Neural progenitor cell (in vitro differentiated cells): ENCODE data around the gene EPHB2. TPM values are rescaled to one million over a fixed set of nuclear protein-coding genes. Genes with fewer than 3 reads are reported as not detected.

Experiments
- DNase-seq: peaks from one replicate; pipeline ENCODE4 v3.0.0-alpha.2; 2016; ENCODE audit warnings: low spot score
- H2AFZ ChIP-seq: fragments of 200-600 bp; sonication (generic); replicated peaks from 2 replicates; pipeline ENCODE4 v1.6.1; 2016; ENCODE audit warnings: antibody characterized with exemption
- H3F3A ChIP-seq: fragments of 200-600 bp; sonication (generic); 2 replicates; pipeline ENCODE4 v1.6.1; 2016; ENCODE audit warnings: antibody characterized with exemption, low read depth
- H3K27ac ChIP-seq: fragments of 200-600 bp; sonication (generic); 2 replicates; pipeline ENCODE4 v1.5.1; 2016; ENCODE audit warnings: mild to moderate bottlenecking
- H3K27me3 ChIP-seq: fragments of 200-600 bp; sonication (generic); 2 replicates; pipeline ENCODE4 v1.6.1; 2016; ENCODE audit warnings: mild to moderate bottlenecking, moderate library complexity
- H3K36me3 ChIP-seq: fragments of 200-600 bp; sonication (generic); 2 replicates; pipeline ENCODE4 v1.5.1; 2016
- H3K4me1 ChIP-seq: fragments of 200-600 bp; sonication (generic); 2 replicates; pipeline ENCODE4 v1.6.1; 2016; ENCODE audit warnings: mixed run types
- H3K4me2 ChIP-seq: fragments of 200-600 bp; sonication (generic); 2 replicates; pipeline ENCODE4 v1.6.1; 2016
- H3K4me3 ChIP-seq: fragments of 200-600 bp; sonication (generic); 2 replicates; pipeline ENCODE4 v1.5.1; 2016
- H3K79me2 ChIP-seq: fragments of 200-600 bp; sonication (generic); 2 replicates; pipeline ENCODE4 v1.6.1; 2016; ENCODE audit warnings: low read depth
- H3K9ac ChIP-seq: fragments of 200-600 bp; sonication (generic); 2 replicates; pipeline ENCODE4 v1.6.1; 2016
- H3K9me3 ChIP-seq: fragments of 200-600 bp; sonication (generic); 2 replicates; pipeline ENCODE4 v1.5.1; 2016; ENCODE audit warnings: low read depth
- H4K20me1 ChIP-seq: fragments of 200-600 bp; sonication (generic); 2 replicates; pipeline ENCODE4 v1.6.1; 2016; ENCODE audit warnings: low read depth
- H3K27ac Mint-ChIP-seq: 3 replicates; pipeline ENCODE4 v1.8.0; 2021; ENCODE audit warnings: mixed read lengths
- H3K27me3 Mint-ChIP-seq: 2 replicates; pipeline ENCODE4 v1.8.0; 2022; ENCODE audit warnings: low read depth, mild to moderate bottlenecking, inconsistent platforms, moderate library complexity, mixed read lengths; ENCODE audit not compliant: insufficient read depth
- H3K36me3 Mint-ChIP-seq: 3 replicates; pipeline ENCODE4 v1.8.0; 2021; ENCODE audit warnings: mixed read lengths
- H3K4me1 Mint-ChIP-seq: 3 replicates; pipeline ENCODE4 v1.8.0; 2021; ENCODE audit warnings: mixed read lengths
- H3K4me3 Mint-ChIP-seq: 3 replicates; pipeline ENCODE4 v1.8.0; 2021; ENCODE audit warnings: mild to moderate bottlenecking, moderate library complexity, mixed read lengths
- H3K9me3 Mint-ChIP-seq: 3 replicates; pipeline ENCODE4 v1.8.0; 2020; ENCODE audit warnings: mixed read lengths
- EZH2 ChIP-seq: fragments of 200-600 bp; sonication (generic); IDR thresholded peaks from 2 replicates; pipeline ENCODE4 v1.6.1; 2017; ENCODE audit warnings: antibody characterized with exemption, mild to moderate bottlenecking, moderate library complexity
- EZH2phosphoT487 ChIP-seq: fragments of 200-600 bp; sonication (generic); IDR thresholded peaks from 2 replicates; pipeline ENCODE4 v1.6.1; 2017; ENCODE audit warnings: antibody characterized with exemption
- total RNA-seq: library from RNA; depleted of rRNA; stranded (reverse); fragments of >200 nt; gene quantifications from 2 replicates; pipeline ENCODE4 v1.2.3, GENCODE V29; 2015; ENCODE audit warnings: low replicate concordance
- TF ChIP-seq, protein P1 (sequence below): fragments of 200-600 bp; sonication (generic); IDR thresholded peaks from 2 replicates; pipeline ENCODE4 v1.5.1; 2017; ENCODE audit warnings: antibody characterized with exemption, mild to moderate bottlenecking

EPHB2 gene
- total RNA-seq, 1 donor from 2014 or later: 38.3 TPM

DNA sequence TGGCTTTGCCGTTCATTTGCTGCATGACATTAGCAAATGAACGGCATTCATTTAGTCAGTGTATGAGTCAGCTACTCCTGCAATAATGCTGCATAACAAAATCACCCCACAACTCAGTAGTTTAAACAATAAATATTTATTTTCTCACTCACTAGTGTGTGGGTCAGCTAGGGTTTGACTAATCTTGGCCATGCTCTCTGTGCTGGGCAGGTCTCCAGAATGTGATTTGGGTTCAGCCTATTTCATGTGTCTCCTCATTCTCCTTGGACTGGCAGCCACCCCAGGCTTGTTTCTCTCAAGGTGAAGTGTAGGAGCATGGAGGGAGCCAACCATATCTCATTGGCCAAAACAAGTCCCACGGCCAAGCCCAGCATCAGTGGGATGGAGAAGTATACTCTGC, 157.7 kb downstream of the EPHB2 start:
- Histone ChIP-seq H3K4me3 (no peak overlapping the region), H3K4me1 (no peaks in the 10 kb centered on the region), H3F3A (peaks cover 4% of the 10 kb centered on the region), H3K4me2 (no peak overlapping the region), H3K36me3 (no peaks in the 10 kb centered on the region), H2AFZ (no peak overlapping the region), H3K9me3 (no peaks in the 10 kb centered on the region), H3K27me3 (no peaks in the 10 kb centered on the region), H4K20me1 (peaks cover 8% of the 10 kb centered on the region), H3K27ac (no peak overlapping the region), H3K9ac (no peak overlapping the region), H3K79me2 (no peaks in the 10 kb centered on the region)
- Mint-ChIP-seq H3K27me3 (peaks cover 4% of the 10 kb centered on the region), H3K27ac (no peak overlapping the region), H3K9me3 (no peaks in the 10 kb centered on the region), H3K36me3 (peaks cover 41% of the 10 kb centered on the region), H3K4me1 (peaks cover 8% of the 10 kb centered on the region), H3K4me3 (no peak overlapping the region)
- no peak for TF ChIP-seq EZH2phosphoT487
- TF ChIP-seq, protein P1, sequence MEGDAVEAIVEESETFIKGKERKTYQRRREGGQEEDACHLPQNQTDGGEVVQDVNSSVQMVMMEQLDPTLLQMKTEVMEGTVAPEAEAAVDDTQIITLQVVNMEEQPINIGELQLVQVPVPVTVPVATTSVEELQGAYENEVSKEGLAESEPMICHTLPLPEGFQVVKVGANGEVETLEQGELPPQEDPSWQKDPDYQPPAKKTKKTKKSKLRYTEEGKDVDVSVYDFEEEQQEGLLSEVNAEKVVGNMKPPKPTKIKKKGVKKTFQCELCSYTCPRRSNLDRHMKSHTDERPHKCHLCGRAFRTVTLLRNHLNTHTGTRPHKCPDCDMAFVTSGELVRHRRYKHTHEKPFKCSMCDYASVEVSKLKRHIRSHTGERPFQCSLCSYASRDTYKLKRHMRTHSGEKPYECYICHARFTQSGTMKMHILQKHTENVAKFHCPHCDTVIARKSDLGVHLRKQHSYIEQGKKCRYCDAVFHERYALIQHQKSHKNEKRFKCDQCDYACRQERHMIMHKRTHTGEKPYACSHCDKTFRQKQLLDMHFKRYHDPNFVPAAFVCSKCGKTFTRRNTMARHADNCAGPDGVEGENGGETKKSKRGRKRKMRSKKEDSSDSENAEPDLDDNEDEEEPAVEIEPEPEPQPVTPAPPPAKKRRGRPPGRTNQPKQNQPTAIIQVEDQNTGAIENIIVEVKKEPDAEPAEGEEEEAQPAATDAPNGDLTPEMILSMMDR: no peak
- TF ChIP-seq EZH2: no peak
- no peak for DNase-seq

DNA sequence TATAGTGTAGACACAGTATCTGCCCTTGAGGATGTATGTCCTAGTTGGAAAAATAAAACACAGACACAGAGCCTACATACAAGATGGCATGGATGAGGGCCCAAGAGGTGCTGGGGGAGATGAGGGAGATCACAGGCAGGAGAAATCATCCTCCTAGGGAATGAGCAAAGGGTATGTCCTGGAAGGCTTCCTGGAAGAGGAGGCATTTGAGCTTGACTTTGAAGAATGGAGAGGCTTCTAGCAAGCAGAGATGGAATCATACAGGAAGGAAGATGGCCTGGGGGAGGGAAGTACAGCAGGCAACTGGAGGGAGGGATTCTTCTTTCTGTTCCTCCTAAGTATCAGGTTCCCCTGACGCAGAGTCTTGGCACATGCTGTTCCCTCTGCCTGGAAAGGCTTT, 158.7 kb downstream of the EPHB2 start:
- H3K27me3 ChIP-seq: no peaks in the 10 kb centered on the region
- H3K79me2 ChIP-seq: no peaks in the 10 kb centered on the region
- Mint-ChIP-seq H3K27ac (no peak overlapping the region), H3K4me3 (no peak overlapping the region), H3K36me3 (peaks cover 46% of the 10 kb centered on the region), H3K4me1 (peaks cover 14% of the 10 kb centered on the region), H3K27me3 (peaks cover 4% of the 10 kb centered on the region), H3K9me3 (no peaks in the 10 kb centered on the region)
- H3K4me1 ChIP-seq: peaks cover 7% of the 10 kb centered on the region
- peaks cover 14% of the 10 kb centered on the region for H3F3A ChIP-seq
- TF ChIP-seq EZH2phosphoT487: no peak
- no peak for TF ChIP-seq EZH2
- TF ChIP-seq, protein P1: no peak
- no peak overlapping the region for H3K4me3 ChIP-seq
- no peak overlapping the region for H3K9ac ChIP-seq
- no peak overlapping the region for H3K4me2 ChIP-seq
- H3K9me3 ChIP-seq: no peaks in the 10 kb centered on the region
- H2AFZ ChIP-seq: no peak overlapping the region
- DNase-seq: no peak
- no peak overlapping the region for H3K27ac ChIP-seq
- H3K36me3 ChIP-seq: no peaks in the 10 kb centered on the region
- peaks cover 8% of the 10 kb centered on the region for H4K20me1 ChIP-seq

DNA sequence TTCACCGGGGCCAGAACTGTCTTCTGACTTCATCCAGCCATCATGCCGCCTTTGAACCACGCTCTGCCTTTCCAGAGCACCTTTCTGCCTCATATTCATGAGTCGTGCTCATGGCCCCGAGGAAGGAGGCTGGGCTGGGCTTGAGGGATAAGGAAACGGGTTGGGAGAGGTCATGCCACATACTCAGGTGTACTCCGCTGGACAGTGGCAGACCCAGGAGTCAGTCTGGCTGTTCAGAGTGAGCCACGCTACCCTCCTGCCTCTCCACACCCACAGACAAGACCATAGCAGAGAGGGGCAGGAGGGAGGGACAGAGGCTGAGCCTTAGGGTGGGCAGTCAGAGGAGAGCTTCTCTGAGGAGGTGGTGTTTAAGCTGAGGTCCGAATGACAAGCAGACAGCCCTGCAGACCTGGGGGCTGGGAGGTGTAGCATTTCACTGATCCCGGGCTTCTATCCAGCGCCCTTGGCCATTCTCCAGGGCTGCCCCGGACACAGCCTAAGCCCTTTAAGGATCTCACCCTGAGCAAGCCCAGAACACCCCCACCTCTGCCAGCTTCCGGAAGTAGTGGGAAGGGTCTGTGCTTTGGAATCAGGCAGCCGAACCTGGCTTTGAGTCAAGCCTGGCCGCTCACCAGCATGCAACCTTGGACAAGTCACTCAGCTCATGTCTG, 159.7 kb downstream of the EPHB2 start:
- Histone ChIP-seq H3K36me3 (no peaks in the 10 kb centered on the region), H3K27me3 (no peaks in the 10 kb centered on the region), H4K20me1 (peaks cover 8% of the 10 kb centered on the region), H3K79me2 (no peaks in the 10 kb centered on the region), H3K4me2 (no peak overlapping the region), H3K9ac (no peak overlapping the region), H3K4me3 (no peak overlapping the region), H3K9me3 (no peaks in the 10 kb centered on the region), H3K4me1 (peaks cover 17% of the 10 kb centered on the region), H2AFZ (no peak overlapping the region), H3K27ac (no peak overlapping the region), H3F3A (peaks cover 24% of the 10 kb centered on the region)
- Mint-ChIP-seq H3K27ac (no peak overlapping the region), H3K4me1 (peaks cover 23% of the 10 kb centered on the region), H3K36me3 (peaks cover 37% of the 10 kb centered on the region), H3K27me3 (peaks cover 4% of the 10 kb centered on the region), H3K4me3 (no peak overlapping the region), H3K9me3 (no peaks in the 10 kb centered on the region)
- no peak for DNase-seq
- TF ChIP-seq EZH2: no peak
- no peak for TF ChIP-seq EZH2phosphoT487
- TF ChIP-seq, protein P1: no peak
